NCI-H2227 (cell line): ENCODE data around the gene CNTN4.

Source experiments
- DNase-seq: peaks from one replicate; lab custom pipeline; 2025; ENCODE audit not compliant: unreplicated experiment; lab: John Stamatoyannopoulos, UW

CNTN4 gene

DNA sequence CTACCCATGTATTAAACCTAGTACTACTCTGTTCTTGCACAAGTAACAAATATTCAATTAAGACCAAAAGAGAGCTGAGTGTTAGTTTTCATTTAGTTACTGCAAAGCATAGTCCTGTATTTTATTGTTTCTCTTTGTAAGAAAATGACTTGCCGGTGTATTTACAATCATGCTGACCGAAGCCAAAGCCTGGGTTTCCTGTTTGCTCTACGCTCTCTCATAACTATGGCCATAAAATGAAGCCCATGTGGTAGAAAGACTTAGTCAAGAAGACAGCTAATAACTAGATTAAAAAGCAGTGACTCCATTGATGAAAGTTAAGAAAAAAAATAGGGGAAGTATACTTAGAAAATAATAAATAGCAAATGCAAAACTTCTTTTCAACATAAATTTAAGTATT is 479.9 kb downstream of the CNTN4 start:
- no peak for DNase-seq

DNA sequence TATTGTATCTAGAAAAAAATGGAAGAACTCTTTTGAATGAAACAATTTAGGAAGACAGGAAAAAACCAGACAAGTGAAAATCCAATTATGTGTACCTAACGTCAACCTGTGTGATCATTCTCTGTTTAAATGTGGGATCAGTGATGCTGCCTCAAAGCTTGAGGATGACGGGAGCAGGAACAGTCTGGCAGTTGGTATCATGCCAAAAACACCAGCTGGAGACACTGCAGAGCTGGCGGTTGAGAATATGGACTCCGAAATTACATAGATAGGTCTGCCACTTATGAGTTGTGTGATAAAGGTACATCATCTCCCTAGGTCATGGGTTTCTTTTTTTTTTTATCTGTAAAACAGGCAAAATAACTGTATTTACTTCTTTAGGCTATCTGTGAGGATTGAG is 480.5 kb downstream of the CNTN4 start:
- no peak for DNase-seq

DNA sequence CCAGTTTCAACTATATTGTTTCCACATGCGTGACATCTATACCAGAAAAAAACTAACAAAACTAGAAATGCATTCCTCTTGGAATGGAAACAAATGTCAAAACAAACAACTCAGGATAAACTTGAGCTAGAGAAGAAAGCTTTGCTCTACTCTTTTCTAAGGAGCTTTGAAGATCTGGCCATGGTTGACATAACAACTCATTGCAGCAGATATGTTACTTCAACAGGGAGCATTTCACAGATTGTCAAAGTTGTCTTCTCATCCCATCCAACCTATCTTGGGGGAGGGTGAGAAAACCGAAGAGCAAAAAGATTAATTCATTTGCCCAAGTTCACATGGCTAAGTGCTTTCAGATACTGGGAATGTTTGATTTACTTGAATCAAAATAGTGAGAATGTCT is 484.4 kb downstream of the CNTN4 start:
- no peak for DNase-seq

DNA sequence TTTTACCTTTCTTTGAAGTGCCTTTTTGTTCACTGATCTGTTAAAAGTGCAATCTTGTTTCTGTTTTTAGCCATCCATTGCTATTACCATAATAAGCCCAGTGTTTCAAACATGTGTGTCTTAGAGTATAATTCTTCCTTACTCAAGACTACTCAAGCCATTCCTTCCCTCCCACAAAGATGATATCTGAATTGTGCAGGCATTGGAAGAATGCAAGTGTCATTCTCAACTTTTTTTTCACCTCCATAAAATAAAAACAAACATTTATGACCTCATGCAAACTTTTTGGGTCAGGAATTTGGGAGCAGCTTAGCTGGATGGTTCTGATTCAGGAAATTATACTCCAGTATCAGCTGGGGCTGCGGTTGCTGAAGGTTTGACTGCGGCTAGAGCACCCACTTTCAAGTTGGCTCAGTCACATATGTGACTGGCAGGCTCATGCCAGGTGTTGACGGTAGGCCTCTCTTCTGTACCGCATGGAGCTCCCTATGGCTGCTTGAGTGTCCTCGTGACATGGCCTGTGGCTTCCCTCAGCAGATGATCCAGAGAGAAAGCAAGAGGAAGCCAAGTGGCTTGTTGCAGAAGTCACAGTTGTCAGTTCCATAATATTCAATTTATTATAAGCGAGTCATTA is 490.8 kb downstream of the CNTN4 start:
- DNase-seq = no peak

DNA sequence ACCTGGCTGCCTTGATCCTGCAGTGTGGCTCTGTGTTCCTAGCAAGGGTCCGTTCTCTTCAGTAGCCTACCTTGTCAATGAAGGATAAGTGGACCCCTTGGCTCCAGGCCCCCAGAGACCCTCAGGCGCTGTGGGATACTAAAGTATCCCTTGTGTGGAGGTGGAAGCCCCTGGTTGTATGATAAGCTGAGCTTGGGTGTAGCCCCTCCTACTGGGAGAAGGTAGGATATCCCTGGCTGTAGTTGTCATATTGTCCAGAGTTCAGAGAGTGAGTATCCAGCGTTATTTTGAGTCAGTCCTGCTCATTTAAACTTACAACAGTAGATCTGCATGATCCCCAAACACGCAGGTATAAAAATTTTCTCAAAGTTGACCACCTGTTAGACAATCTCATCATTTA is 496.8 kb downstream of the CNTN4 start:
- no peak for DNase-seq

DNA sequence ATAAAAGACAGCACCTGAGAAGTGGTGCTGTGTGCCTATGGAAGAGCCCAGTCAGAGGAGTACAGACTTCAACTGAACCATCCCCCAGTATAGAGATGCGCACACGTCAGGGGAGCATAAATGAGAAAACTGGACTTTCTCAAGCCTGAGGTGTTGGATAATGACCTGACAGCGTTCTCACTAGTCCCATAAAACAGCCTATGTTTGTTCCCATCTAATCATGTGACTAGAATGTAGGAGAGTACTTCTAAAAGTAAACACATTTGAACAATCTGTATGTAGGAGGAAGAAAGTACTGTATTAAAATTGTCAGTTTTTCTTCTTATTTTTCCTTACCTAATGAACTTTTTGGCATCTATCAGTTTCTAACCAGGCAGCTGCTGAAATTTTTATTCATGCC is 498.9 kb downstream of the CNTN4 start:
- no peak for DNase-seq

DNA sequence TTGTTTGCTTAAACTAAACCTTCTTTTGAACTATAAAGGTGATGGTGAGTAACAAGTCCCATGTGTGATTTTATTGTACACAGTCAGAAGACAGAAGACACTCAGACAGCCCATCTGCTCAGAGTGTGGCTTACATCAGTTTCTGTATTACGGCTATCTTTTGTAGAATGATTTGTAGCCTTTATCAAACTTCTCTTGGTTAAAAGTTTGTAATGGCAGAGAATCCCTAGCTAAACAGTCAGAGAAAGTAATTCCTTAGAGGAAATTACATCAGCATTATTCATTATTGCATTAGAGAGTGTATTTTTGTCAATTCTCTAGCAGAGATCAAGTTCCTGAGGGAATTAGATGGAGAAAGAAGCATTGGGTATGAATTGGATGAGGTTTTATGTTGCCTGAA is 500.8 kb downstream of the CNTN4 start:
- no peak for DNase-seq

DNA sequence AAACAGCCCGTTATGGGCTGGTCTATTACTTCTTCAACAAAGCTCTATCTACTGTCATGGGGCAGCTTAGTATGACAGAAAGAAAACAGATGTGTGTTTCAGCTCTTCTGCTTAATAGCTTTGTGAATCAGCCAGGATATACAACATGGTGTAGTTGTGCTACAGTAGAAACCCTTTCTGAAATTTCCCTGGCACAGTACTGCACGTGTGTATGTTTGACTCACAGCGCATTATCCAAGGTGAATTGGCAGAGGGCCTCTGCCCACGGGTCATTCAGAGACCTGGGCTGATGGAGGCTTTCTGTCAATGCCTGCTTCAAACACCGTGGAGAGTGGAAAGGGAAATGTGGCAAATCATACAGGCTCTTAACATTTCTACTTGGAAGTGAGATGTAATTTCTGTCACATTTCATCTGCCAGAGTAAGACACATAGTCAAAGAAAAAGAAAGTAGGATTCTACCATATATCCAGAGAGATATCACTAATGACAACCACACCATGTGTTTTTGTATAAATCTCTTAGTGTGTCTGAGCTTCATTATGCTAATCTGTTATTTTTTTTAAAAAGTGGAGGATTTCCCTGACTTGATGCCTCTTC is 505.1 kb downstream of the CNTN4 start:
- DNase-seq = no peak

DNA sequence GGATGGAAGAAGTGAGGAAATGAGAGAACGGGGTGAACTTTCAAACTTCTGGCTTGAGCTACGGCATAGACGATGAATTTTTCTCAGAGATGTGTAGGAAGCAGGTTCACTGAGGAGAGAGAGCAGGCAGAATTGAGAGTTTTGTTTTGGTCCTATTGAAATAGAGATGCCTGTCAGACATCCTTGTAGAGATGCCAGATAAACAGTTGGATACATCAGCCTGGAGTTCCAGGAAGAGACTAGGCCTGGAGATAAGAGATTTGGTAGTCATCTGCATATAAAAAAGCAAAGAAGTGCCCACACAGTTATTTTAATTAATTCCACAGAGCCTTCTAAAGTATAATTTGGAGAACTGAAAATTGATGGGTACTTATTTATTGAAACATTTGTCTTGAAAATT is 515.9 kb downstream of the CNTN4 start:
- DNase-seq = no peak

DNA sequence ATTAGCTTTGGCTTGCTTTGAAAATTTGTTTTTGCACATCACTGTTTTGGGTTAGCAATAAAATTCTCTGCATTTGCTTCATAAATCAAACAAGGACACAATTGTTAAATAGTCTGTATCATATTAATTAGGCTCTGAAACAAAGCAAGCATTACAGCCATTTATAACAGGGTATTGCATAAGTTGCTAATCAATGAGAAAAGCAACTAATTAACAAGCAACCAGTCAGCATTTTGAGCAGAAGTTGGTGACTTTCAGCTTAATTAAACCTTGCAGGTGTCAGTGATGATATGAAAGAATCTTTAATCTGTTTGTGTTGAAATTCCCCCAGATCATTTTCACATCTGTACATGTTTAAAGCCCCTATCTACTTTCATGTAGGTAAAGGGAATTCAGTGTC is 516.4 kb downstream of the CNTN4 start:
- no peak for DNase-seq

DNA sequence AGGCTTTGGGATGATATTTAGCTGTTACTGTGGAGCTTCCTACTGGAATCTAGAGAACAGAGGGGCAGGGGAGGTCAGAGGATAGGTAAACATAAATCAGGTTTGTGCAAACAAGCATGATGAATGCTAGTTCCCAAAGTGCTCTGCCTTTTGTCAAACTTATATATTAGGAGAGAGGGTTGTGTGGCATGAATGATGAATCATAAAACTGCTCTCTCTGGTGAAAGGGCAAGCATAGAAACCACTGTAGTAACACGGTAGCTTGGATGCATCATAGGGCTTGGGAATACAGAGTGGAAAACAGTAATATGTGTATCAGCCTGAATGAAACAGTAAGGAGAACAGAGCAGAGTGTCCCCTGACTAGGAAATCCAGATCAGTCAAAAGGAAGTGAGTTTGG is 524.8 kb downstream of the CNTN4 start:
- no peak for DNase-seq

DNA sequence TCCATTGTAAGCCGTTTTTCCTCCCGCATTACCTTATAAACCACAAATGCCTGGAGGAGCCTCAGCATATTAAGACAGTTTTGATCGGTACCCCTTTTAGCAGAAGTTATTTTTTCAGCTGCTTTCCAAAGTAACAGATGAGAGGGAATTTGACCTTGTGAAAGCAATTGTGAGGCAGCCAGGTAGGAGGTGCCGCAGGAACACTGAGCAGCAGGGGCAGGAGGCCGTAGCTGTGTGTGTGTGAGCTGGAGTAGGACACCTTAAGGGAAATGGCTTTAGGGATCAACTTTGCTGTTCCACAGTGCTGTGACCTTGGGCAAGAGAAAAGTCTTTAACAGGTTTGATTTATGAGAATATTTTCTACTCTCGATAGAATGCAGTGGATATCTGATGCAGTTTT is 529.5 kb downstream of the CNTN4 start:
- DNase-seq = no peak

DNA sequence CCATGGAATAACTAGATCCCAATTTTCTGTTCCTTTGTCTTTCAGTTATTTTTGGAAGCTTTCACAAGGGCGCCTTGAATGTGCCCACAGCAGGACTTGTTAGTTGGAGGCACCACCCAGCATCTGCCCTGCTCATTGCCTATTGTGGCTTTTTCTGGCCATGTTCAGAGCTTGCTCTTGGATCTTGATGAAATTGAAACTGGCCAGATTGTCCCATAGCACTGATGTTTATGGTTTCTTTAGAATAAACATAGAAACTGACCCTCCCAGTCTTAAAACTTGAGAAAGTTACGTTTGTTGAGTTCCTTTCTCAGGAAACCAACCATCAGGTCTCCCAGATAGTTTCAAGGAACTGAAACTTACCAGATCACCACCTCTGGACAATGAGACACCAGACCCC is 536.8 kb downstream of the CNTN4 start:
- DNase-seq = no peak

DNA sequence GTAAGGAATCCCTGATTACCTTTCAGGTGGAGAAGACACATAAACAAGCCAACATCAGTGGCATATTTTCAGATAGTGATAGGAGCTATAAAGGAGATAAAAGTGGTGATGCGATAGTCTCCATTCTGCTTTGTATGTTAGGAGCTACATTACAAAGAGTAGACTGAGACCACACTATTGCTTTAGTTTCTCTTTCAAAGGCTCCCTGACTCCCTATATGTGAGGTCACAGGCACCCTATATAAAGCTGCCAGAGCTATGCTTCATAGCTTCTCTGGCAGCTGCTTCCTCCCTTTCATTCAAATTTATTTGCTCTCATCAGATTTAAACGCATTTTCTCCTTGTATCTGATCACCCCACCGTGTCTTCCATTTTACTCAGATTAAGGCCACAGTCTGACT is 544.9 kb downstream of the CNTN4 start:
- no peak for DNase-seq

DNA sequence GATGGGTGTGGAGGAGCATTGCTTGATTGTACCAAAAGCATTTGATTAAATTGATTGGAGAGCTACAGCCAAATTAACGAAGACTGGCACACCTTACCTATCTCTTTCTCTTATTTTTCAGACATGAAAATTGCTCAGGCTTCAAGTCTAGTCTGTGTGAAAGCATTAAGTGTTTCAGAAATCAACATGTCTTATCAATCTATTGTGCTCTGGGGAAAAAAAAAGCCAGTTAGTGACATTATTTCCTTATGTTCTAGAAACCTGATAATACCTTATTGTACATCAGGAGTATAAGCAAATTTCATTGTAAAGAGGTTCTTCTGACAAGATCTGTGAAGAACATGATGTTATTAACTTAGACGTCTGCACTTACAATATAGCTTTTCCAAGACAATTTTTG is 546.3 kb downstream of the CNTN4 start:
- DNase-seq = no peak

DNA sequence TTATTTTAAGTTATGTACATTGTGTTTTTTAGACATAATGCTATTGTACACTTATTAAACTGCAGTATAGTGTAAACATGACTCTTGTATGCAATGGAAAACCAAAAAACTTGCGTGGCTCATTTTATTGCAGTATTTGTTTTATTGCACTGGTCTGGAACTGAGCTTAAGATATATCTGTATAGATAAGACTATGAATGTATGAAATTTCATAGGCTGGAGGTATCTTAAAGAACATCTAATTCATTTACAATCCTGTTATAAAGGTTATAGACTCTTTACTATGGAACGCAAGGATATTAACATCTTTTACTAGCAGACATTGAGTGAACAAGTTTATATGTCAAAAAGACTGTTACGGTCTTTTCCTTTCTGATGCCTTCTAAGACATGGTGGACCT is 552.1 kb downstream of the CNTN4 start:
- DNase-seq = no peak

DNA sequence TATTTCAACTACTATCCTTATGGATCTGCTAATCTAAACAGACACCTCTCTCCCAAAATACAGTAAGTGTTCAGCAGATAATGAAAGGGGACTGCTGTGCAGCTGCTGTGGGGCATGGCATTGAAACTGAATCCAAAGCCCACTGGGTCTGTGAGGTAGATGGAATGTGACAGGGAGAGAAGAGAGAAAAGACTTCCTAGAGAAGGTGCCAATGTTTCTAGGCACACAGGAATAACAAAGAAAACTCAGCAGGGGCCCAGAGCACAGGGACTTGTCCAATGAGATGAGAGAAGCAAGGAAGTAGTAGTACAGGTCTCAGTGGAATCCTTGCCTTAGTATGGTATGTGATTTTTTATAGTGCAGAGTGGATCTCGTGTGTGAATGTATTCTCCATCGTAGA is 553.7 kb downstream of the CNTN4 start:
- no peak for DNase-seq

DNA sequence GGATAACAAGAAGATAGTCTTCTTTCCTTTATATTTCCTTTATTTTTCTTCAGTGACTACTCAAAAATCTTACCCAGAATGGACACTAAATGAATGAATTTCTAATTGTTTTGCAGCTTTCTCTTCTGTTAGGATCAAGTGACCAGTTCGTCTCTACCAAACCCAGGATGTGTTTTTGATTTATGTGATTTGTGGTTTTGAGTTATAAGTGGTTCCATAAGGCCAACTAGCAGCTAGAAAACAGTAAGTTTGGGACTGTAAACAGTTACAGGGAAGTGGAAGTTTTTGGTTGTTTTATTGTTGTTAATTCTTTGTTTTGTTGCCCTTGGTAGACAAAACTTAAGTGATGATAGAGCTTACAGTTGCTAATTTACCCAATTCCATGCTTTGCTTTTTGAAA is 555.0 kb downstream of the CNTN4 start:
- no peak for DNase-seq

DNA sequence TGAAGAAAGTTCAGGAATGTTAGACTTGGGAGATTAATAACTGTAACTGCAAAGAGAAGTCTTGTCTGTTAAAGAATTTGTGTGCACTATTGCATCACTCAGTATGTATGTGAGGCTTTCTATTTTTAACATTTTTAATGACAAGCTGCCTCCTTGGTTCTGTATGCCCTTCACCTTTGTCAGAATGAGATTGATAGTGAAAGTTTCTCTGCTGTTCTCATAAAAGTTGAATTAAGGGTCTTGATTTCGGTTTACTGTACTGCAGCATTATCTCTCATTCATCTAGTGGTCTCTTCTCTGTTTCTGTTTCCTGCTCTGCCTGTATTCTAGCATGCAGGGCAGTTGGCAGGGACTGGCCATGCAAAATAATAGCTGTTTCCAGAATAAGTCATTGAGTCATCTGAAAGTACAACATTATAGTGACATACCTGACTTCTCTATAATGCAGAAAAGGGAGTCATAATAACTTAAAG is 556.6 kb downstream of the CNTN4 start:
- no peak for DNase-seq

DNA sequence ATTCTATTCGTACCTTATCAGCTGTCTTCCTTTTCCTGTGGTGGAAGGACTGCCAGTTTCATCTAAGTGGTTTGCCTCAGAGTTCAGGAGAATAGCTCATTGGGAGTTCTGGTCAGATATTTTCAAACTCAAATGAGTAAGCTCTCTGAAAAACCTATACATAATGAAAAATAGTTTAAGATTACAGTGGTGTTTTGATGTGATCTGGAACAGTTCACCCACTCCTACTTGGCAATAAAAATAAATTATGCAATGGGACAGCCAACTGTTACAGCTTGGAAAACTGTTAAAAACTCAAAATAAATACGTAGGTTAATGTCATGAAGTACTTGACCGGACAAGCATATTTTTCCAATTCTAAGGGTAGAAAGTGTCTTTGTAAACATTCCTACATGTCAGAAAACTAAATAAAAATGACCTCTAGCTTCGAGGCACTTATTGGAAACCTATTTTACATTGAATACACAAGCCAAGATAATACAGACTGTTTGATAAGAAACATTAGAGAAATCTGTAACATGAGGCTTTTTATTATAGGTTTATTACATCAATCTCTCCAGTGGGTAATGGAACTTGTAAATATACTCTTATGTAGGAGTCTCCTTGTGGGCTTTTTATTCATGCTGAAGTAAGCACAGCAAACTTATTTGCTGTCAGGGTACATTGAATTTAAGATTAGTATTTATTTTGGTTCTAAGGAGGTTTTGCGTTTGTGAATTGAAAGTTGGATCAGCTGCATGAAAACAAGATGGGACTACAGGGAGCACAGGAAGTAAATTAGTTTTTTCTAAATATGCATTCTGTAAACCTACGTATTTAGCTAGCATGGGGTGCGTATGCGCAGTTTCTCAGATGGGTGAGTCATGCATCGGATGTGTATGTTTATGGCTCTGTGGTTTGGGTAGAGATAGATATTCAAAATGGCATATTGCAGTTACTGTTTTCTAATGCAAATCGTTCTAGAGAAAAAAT is 558.4 kb downstream of the CNTN4 start:
- no peak for DNase-seq

DNA sequence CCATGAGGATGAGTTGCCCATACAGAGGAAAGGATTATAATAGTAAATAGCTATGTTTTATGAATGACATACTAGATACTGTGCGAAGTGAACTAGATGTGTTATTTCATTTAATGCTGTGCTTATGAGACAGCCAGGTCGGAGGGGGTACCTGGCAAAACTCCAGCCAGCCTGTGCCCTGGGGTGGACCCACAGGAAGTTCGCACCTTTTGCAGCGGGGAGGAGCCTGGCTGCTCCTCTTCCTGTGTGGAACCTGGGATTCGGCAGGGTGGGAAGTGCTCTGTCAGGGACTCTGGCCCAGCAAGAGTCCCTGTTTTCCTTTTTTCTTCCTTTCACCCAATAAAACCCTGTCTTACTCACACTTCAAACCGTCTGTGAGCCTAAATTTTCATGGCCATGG is 559.3 kb downstream of the CNTN4 start:
- DNase-seq = no peak

DNA sequence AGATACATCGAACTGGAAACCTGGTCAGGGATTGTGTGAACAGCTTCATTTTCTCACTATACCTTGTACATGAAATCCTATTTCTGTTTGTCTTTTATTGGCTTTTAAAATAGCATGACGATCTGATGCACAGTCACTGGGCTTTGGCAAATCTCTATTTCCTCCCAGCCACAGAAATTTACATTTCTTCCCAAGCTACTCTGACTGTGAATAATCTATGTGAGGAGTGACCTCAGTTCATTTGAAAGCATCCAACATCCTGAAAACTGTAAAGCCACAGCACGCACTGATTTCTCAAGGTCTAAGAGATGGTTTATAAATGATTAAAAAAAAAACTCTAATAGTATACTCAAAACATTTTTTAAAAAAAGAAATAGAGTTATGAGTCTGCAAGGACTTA is 561.2 kb downstream of the CNTN4 start:
- DNase-seq = no peak
